HuH-7.5 (cell line): ENCODE results near the gene CYLD.

Experiments
- DNase-seq: peaks from one replicate; pipeline ENCODE4 v3.0.0; 2011; ENCODE audit warnings: low spot score

The CYLD gene

DNA sequence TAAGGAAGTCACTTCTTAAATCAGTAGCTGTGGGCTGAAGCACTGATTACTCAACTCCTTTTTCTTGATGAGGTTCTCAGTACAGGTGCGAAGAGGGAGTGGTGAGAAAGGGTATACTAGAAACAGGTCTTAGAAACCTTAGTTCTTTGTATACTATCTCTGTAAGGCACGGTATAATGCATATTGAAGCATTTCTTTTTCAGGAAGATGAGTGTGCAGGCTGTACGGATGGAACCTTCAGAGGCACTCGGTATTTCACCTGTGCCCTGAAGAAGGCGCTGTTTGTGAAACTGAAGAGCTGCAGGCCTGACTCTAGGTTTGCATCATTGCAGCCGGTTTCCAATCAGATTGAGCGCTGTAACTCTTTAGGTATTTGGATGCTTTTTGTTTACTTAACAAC lies 39.2 kb downstream of the CYLD start:
- DNase-seq, result no peak

- DNase-seq, result no peak
These were observed 39.6 kb downstream of the CYLD start for GRCh38 chr16:50781518-50781917.

DNA sequence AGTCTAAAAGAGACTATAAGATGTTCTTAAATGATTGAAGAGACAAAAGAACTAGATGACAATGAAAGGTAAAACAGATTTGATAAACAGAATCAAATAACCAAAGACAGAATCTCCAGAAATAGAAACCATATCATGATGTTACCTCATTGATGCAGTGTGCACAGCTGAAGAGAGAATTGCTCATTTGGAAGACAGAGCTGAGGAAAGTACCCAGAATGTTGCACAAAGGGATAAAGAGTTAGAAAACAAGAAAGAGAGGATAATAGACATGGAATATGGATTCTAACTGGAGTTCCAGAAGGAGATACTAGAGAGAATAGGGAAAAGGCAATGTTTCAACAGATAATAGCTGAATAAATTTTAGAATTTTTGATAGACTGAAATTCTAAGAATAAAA lies 47.9 kb downstream of the CYLD start:
- DNase-seq, result no peak

GRCh38 chr16:50791522-50791921 lies 49.6 kb downstream of the CYLD start:
- DNase-seq, result no peak

- no peak for DNase-seq
These were observed 54.9 kb downstream of the CYLD start for GRCh38 chr16:50796829-50797228.

GRCh38 chr16:50797456-50797855 lies 55.6 kb downstream of the CYLD start:
- DNase-seq, result no peak

GRCh38 chr16:50800074-50800473 lies 58.2 kb downstream of the CYLD start:
- no peak for DNase-seq

- no peak for DNase-seq
These were observed 59.1 kb downstream of the CYLD start for GRCh38 chr16:50801036-50801435.

GRCh38 chr16:50802000-50802399 lies 60.1 kb downstream of the CYLD start:
- DNase-seq, result no peak

GRCh38 chr16:50802961-50803360 lies 61.1 kb downstream of the CYLD start:
- DNase-seq, result no peak

- no peak for DNase-seq
These were observed 62.5 kb downstream of the CYLD start for GRCh38 chr16:50804290-50804907.

DNA sequence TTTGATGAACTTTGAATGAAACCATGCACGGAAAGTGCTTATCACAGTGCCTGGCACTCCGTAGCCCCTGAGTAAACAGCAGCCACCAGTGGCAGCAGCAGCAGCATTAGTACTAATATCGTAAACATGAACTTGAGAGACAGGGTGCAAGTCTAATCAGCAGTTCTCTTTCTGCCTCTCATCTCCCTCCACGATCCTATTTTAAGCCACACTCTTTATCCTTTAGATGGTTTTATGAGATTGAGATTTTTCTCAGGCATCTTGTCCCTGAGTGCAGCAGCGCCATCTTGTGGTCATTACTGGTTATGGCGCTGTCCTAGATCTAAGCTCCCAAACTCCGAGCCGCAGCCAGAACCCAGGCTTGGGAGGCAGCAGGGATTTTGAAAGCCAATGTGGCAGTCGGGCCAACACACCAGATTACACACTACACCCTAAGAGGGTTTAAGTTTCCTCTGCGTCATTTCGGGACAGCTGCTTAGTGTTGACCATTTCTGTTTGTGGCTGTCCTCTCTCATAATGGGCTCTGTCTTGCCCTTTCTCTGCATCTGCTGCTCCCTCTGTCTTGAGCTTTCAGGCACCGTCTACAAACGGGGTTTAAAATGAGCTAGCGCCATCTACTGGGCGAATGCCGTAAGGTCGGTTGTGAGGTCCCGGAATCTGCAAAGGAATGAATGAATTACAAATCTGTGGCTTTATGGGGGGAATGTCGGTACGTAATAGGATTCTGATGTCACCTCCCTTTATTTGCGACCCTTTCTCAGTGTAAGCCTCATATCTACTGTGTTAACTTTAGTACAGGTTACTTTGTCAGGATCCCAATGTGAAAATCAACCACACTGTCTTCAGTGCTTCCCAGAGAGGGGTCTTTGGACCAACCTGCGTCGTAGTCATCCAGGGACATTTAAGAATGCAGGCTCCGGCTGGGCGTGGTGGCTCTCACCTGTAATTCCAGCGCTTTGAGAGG lies 64.5 kb downstream of the CYLD start:
- peak; percentile 50 for DNase-seq

GRCh38 chr16:50808929-50809538 lies 67.1 kb downstream of the CYLD start:
- DNase-seq, result no peak

GRCh38 chr16:50809561-50809960 lies 67.7 kb downstream of the CYLD start:
- no peak for DNase-seq

GRCh38 chr16:50810241-50810965 lies 68.5 kb downstream of the CYLD start:
- DNase-seq, result no peak

DNA sequence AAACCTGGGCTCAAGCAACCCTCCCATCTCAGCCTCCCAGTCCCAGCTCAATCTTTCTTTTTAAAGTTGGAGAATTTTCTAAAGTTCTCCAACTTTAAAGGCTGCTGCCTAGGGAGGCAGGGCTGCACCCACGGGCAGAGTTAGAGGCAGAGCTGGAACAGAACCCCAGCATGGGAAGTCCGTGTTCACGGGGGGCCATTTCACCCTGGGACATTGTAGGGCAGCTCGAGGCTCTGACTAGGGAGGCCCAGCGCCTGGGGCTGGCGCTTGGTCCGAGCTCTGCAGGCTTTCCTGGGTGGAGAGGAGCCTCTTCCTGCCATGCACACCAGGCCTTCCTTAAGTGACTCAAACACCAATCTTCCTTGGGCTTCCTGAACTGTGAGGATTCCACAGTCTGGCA lies 70.2 kb downstream of the CYLD start:
- DNase-seq, result no peak

DNA sequence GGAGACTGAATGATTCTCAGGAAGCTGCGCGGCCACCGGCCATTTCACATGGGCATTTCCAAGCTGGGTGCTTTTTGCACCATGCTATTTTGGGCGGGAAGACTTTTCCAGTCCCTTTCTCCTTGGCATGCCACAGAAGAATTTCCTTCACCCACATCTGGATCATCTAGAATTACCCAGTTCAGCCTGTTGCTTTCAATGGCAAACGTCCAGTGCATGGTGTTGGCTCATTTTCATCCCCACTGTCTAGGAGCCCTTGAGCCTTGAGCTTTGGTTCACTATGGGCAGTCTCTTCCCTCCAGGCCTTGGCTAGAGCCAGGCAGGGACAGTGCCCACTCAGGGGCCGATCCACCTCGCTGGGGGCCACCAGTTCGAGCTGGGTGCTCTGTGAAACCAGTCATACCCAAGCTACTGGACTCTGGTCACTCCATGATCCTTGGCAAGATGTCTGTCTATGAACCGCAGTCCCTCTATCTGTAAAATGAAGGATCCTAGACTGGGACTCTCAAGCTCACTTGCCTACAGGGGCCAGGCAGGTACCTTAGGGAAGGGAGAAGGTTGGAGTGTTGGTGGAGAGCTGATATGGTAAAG lies 71.1 kb downstream of the CYLD start:
- DNase-seq, result no peak

- DNase-seq, result no peak
These were observed 72.2 kb downstream of the CYLD start for GRCh38 chr16:50814052-50814451.

DNA sequence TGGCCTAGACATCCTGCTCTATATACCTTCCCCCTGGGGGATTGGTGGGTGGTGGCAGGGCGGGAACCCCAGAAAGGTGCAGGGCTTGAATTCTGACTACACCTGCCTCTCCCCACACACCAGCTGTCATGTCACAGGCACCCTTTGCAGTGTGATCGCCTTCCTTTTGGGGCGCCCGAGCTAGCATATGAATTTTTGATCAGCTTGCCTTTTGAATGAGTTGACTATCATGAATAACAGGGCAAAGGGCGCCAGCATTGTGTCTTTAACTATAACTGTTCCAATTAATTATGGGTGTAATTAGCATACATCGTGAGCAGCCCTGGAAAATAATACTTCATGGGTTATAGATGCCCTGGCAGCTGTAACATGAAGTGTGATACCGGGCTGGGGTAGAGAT lies 72.7 kb downstream of the CYLD start:
- DNase-seq, result no peak

DNA sequence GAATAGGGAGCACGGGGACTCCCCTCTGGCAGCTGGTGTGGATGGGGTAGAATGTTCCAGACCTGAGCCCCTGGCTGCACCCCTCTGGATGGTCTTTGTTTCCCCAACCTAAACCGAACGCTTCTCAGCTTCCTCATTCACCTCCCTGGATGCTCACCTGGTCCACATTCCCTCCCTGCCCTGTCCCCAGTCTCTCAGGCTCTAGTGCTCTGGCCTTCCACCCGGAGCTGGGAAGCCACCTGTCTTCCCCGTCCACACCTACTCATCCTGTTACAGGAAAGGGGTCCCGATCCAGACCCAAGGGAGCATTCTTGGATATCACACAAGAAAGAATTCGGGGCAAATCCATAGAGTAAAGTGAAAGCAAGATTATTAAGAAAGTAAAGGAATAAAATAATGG lies 73.5 kb downstream of the CYLD start:
- no peak for DNase-seq

- no peak for DNase-seq
These were observed 75.1 kb downstream of the CYLD start for GRCh38 chr16:50816901-50817555.
